Left lung (tissue), 10 donors: Measurements from ENCODE around the gene DGCR2. TPM values are rescaled to one million over a fixed set of nuclear protein-coding genes. Genes with fewer than 3 reads are reported as not detected.
"Not testable (repeated sequence)": the region's sequence is repeated elsewhere in the genome, so short reads cannot be mapped to it uniquely, and the experiment has no call there.

Source experiments
- ATAC-seq: fragments of 200-7000 bp; cut with Tn5 transposase; one replicate; pipeline ENCODE4 v1.9.1; 2020; ENCODE audit warnings: moderate library complexity
- DNase-seq, 4 donors: peaks; one replicate each; pipeline ENCODE4 v3.0.0-alpha.2; 2013 to 2020
- H3K27ac ChIP-seq, 2 donors: fragments of 200-600 bp; sonication (generic) in 1 of 2; one replicate each; pipeline versions ENCODE4 v1.5.0 to v1.8.0; 2020 to 2021
- H3K27me3 ChIP-seq, 2 donors: fragments of 200-600 bp; sonication (generic) in 1 of 2; one replicate each; pipeline versions ENCODE4 v1.5.0 to v1.8.0; 2020 to 2021
- H3K36me3 ChIP-seq, 2 donors: fragments of 200-600 bp; sonication (generic) in 1 of 2; one replicate each; pipeline versions ENCODE4 v1.5.0 to v1.8.0; 2020 to 2021
- H3K4me1 ChIP-seq, 2 donors: fragments of 200-600 bp; one replicate each; pipeline ENCODE4 v1.8.0; 2021
- H3K4me3 ChIP-seq, 2 donors: fragments of 200-600 bp; sonication (generic) in 1 of 2; one replicate each; pipeline versions ENCODE4 v1.5.0 to v1.8.0; 2020 to 2021; ENCODE audit warnings: mild to moderate bottlenecking in 1 of 2
- H3K9me3 ChIP-seq, 2 donors: fragments of 200-600 bp; sonication (generic) in 1 of 2; one replicate each; pipeline versions ENCODE4 v1.5.0 to v1.8.0; 2020 to 2021
- intact Hi-C, 2 donors: fragments of 100-400 bp; cut with DNase I; formaldehyde crosslinking; loops; one replicate each; pipeline versions ENCODE4 v1.11.2 to v1.14.2; 2022
- polyA plus RNA-seq, 6 donors: library from polyadenylated mRNA; unstranded; fragments of 120-200 nt; gene quantifications; one replicate each; pipeline ENCODE4 v1.2.1, GENCODE V29; 2013; ENCODE audit not compliant: insufficient read length in 6 of 6
- total RNA-seq, 2 donors: library from RNA; stranded (reverse); fragmentation: NEBNext Ultra II Directional; extraction: Animal tissue kit (Norgen Biotek cat#: 25700); gene quantifications; one replicate each; pipeline ENCODE4 v1.2.1, GENCODE V29; 2021
- TF ChIP-seq, protein P1 (sequence below), 2 donors: fragments of 200-600 bp; sonication (generic) in 1 of 2; IDR thresholded peaks; one replicate each; pipeline versions ENCODE4 v1.5.0 to v1.8.0; 2021; ENCODE audit warnings: antibody characterized with exemption in 2 of 2
- donor health status: DM: no; HTN: yes; CAD: no.
- donor health status: DM: no; HTN: no; CAD: no.

DGCR2 gene
- total and polyA plus RNA-seq, 8 donors, result 55.8 to 87.0 (median 68.2) TPM

DNA sequence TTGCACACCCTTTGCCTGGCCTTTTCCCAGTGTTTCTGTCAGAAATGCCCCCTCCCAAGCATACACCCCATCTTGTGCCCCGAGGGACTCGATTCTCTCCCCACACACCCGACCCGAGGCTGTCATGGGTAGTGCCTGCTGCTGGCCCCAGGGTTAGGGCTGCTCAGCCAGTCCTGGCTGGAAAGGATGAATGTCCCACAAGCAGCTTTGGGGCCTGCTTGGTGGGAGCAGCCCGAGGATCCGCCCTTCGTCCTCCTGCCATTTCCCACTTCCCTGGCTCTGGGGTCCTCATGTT lies 131.1 kb downstream of the DGCR2 start:
- H3K4me1 ChIP-seq, result no peaks in the 10 kb centered on the region
- no peaks in the 10 kb centered on the region for H3K36me3 ChIP-seq
- no peak overlapping the region for H3K4me3 ChIP-seq
- DNase-seq, result peak in 1 of 4 donors; percentile 31
- no peak overlapping the region for H3K27ac ChIP-seq
- no peaks in the 10 kb centered on the region for H3K9me3 ChIP-seq
- H3K27me3 ChIP-seq, result peaks cover 0 to 62% of the 10 kb centered on the region in 2 donors
- intact Hi-C loops, result no loop called here
- ATAC-seq, result no peak
- TF ChIP-seq, protein P1, sequence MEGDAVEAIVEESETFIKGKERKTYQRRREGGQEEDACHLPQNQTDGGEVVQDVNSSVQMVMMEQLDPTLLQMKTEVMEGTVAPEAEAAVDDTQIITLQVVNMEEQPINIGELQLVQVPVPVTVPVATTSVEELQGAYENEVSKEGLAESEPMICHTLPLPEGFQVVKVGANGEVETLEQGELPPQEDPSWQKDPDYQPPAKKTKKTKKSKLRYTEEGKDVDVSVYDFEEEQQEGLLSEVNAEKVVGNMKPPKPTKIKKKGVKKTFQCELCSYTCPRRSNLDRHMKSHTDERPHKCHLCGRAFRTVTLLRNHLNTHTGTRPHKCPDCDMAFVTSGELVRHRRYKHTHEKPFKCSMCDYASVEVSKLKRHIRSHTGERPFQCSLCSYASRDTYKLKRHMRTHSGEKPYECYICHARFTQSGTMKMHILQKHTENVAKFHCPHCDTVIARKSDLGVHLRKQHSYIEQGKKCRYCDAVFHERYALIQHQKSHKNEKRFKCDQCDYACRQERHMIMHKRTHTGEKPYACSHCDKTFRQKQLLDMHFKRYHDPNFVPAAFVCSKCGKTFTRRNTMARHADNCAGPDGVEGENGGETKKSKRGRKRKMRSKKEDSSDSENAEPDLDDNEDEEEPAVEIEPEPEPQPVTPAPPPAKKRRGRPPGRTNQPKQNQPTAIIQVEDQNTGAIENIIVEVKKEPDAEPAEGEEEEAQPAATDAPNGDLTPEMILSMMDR (IDR thresholded peaks at IDR 0.05), result no peak

DNA sequence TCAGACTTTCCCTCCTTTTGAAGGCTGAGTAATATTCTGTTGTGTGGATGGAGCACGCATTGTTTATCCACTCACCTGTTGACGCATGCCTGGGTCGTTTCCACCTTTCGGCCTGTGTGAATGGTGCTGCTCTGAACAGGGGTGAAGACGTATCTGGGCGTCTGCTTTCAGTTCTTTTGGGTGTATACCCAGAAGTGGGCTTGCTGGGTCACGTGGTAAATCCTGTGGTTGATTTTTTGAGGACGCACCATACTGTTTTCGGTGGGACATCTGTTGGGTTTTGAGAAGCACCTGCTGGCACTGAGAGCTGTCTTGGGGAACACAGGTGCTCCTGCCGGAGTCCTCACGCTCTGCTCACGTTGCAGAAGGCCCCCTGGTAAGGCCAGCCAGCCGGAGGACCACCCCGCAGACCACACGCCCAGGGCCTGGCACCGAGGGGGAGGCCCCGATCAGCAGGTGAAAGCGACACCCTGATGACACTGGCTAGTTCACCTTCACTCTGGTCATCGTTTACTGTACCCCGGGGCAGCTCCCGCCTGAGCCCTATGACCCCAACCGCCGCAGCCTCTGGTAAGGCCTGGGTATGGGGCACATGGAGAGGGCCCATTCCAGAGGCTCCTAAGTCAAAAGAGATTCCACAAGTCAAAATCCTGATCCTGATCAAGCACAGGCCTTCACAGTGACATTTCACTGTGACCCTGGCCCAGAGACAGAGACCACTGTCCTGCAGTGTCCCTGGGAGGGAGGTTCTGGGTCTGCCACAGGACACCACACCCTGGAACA lies 131.7 kb downstream of the DGCR2 start:
- intact Hi-C loops, result no loop called here
- no peak overlapping the region for H3K27ac ChIP-seq
- H3K36me3 ChIP-seq, result no peaks in the 10 kb centered on the region
- peaks cover 0 to 58% of the 10 kb centered on the region in 2 donors for H3K27me3 ChIP-seq
- DNase-seq, result peak in 1 of 4 donors; percentile 59
- H3K4me3 ChIP-seq, result no peak overlapping the region
- TF ChIP-seq, protein P1 (IDR thresholded peaks at IDR 0.05), result no peak
- no peaks in the 10 kb centered on the region for H3K9me3 ChIP-seq
- H3K4me1 ChIP-seq, result no peaks in the 10 kb centered on the region
- ATAC-seq, result no peak

DNA sequence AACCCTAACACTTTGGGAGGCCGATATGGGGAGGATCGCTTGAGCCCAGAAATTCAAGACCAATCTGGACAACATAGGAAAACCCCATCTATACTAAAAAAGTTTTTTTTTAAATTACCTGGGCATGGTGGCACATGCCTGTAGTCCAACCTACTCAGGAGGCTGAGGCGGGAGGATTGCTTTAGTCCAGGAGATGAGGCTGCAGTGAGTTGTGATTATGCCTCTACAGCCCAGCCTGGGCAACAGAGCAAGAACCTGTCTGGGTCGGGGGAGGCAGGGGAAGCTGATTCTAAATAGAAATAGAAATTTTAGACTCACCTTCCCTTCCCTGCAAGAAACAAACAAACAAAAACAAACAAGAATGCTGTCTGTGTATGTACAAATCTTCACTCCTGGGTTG lies 133.3 kb downstream of the DGCR2 start:
- intact Hi-C loops, result no loop called here
- Histone ChIP-seq H3K36me3 (no peaks in the 10 kb centered on the region), H3K27me3 (peaks cover 0 to 42% of the 10 kb centered on the region in 2 donors), H3K27ac (no peak overlapping the region), H3K9me3 (no peaks in the 10 kb centered on the region), H3K4me1 (no peaks in the 10 kb centered on the region), H3K4me3 (no peak overlapping the region)
- DNase-seq (no peak), ATAC-seq (no peak)
- TF ChIP-seq, protein P1 (IDR thresholded peaks at IDR 0.05), result no peak

DNA sequence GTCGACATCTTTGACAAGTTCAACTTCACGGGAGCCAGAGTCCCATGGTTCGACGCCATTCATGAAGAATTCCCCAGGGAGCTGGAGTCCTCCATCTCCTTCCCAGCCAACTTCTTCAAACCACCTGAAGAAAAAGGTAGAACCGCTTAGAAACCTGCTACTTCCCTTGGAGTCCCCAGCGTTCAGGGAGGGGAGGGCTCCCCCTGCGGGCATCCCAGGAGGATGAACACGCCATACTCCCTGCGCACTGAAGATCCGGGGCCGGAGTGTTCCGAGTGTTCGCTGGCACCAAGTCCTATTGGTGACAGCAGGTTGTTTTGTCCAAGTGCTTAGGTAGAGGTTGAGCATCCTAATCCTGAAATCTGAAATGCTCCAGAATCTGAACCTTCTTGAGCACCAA lies 134.4 kb downstream of the DGCR2 start:
- Histone ChIP-seq H3K4me3 (no peak overlapping the region), H3K27me3 (peaks cover 0 to 30% of the 10 kb centered on the region in 2 donors), H3K36me3 (no peaks in the 10 kb centered on the region), H3K4me1 (no peaks in the 10 kb centered on the region), H3K9me3 (no peaks in the 10 kb centered on the region), H3K27ac (no peak overlapping the region)
- intact Hi-C loops, result no loop called here
- TF ChIP-seq, protein P1 (IDR thresholded peaks at IDR 0.05), result no peak
- peak; percentile 59 for ATAC-seq
- peak in 1 of 4 donors; percentile 51 for DNase-seq

DNA sequence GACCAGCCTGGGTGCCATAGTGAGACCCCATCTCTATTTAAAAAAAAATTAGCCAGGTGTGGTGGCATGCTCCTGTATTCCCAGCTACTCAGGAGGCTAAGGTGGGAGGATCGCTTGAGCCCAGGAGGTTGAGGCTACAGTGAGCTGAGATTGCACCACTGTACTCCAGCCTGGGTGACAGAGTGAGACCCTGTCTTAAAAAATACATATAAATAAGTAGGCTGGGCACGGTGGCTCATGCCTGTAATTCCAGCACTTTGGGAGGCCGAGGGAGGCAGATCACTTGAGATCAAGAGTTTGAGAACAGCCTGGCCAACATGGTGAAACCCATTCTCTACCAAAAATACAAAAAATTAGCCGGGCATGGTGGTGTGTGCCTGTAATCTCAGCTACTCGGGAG lies 135.1 kb downstream of the DGCR2 start:
- H3K4me1 ChIP-seq, H3K36me3 ChIP-seq, ATAC-seq, H3K27ac ChIP-seq, DNase-seq, intact Hi-C loops, H3K4me3 ChIP-seq, H3K9me3 ChIP-seq: not testable (repeated sequence)
- H3K27me3 ChIP-seq, result peaks cover 0 to 23% of the 10 kb centered on the region in 2 donors

Other genes with a start within 250 kb of the DGCR2 start
- gene DGCR6, start 216.1 kb downstream of the DGCR2 start, total RNA-seq, result 1 to 10 TPM; 1.7 to 6.1 TPM
- 10 to 100 TPM in 5 of 6 donors, 1 to 10 TPM in 1; 8.1 to 15.8 (median 12.7) TPM for gene DGCR6, start 216.1 kb downstream of the DGCR2 start, polyA plus RNA-seq
- gene PRODH, start 186.1 kb downstream of the DGCR2 start, total RNA-seq, result 10 to 100 TPM; 20.6 to 77.9 TPM
- 10 to 100 TPM; 17.2 to 77.5 (median 46.5) TPM for gene PRODH, start 186.1 kb downstream of the DGCR2 start, polyA plus RNA-seq
- gene TSSK2, start 8.9 kb upstream of the DGCR2 start, total RNA-seq, result not detected
- gene TSSK2, start 8.9 kb upstream of the DGCR2 start, polyA plus RNA-seq, result under 1 TPM in 1 of 6 donors, not detected in 5; 0.67 TPM
- gene ESS2, start 22.2 kb upstream of the DGCR2 start, total RNA-seq, result 10 to 100 TPM; 11.9 to 12.4 TPM
- gene ESS2, start 22.2 kb upstream of the DGCR2 start, polyA plus RNA-seq, result 10 to 100 TPM; 10.7 to 18.9 (median 13.2) TPM
- gene GSC2, start 27.9 kb upstream of the DGCR2 start, total RNA-seq, result not detected
- gene GSC2, start 27.9 kb upstream of the DGCR2 start, polyA plus RNA-seq, result not detected
- gene SLC25A1, start 56.3 kb upstream of the DGCR2 start, total RNA-seq, result 10 to 100 TPM; 80.7 to 99.3 TPM
- 10 to 100 TPM; 45.7 to 64.7 (median 51.7) TPM for gene SLC25A1, start 56.3 kb upstream of the DGCR2 start, polyA plus RNA-seq
- 1 to 10 TPM; 5.7 to 8.3 TPM for gene CLTCL1, start 169.3 kb upstream of the DGCR2 start, total RNA-seq
- 10 to 100 TPM in 2 of 6 donors, 1 to 10 TPM in 4; 8.4 to 11.3 (median 9.5) TPM for gene CLTCL1, start 169.3 kb upstream of the DGCR2 start, polyA plus RNA-seq